GM18526 (cell line): ENCODE results near the gene TUBB.

Experiments used
- POLR2A ChIP-seq: IDR thresholded peaks from 3 replicates; pipeline ENCODE4 v1.6.1; 2011; ENCODE audit not compliant: insufficient read length; ENCODE audit errors: extremely low read depth

TUBB gene

DNA sequence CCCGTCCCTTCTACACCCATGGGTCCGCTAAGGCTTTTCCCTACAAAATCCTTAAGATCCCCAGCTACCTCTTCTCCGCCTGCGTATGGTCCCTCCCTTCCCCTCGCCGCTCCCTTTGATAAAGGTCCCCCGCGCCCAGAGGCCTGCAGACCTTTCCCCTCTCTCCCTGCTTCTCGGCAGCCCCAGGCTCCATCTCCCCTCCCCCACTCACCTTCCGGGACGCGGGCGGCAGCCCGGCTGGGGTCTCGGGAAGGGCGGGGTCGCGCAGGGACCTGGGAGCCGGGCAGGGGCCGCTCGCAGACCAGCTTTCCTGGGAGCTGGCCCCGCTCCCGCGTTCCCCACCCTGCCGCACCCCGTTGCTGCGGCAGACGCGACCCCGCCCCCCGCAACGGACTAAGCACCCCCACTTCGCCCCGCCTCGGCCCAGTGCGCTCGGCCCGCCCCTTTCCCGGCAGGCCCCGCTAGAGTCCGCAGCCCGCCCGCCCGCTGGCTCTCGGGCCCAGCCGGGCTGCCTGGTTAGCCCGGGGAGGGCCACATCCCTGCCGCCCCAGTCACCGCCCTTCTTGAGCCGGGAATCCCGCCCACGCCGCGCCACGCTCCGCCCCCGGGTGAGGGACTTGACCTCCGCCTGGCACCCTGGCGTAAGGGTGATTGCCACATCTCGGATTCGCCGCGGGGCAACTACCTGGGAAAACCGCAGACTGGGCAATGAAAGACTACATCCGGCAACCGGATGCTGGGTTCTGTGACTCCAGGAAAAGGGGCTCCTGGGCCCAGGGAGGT lies 22.4 kb downstream of the TUBB start, which contains the start of gene FLOT1:
Gene FLOT1, minus strand, starts transcription at position 372 of the 783 bp plus-strand sequence. CDS start 498 bp downstream, outside the sequence.
- peak; percentile 68 for TF ChIP-seq POLR2A

DNA sequence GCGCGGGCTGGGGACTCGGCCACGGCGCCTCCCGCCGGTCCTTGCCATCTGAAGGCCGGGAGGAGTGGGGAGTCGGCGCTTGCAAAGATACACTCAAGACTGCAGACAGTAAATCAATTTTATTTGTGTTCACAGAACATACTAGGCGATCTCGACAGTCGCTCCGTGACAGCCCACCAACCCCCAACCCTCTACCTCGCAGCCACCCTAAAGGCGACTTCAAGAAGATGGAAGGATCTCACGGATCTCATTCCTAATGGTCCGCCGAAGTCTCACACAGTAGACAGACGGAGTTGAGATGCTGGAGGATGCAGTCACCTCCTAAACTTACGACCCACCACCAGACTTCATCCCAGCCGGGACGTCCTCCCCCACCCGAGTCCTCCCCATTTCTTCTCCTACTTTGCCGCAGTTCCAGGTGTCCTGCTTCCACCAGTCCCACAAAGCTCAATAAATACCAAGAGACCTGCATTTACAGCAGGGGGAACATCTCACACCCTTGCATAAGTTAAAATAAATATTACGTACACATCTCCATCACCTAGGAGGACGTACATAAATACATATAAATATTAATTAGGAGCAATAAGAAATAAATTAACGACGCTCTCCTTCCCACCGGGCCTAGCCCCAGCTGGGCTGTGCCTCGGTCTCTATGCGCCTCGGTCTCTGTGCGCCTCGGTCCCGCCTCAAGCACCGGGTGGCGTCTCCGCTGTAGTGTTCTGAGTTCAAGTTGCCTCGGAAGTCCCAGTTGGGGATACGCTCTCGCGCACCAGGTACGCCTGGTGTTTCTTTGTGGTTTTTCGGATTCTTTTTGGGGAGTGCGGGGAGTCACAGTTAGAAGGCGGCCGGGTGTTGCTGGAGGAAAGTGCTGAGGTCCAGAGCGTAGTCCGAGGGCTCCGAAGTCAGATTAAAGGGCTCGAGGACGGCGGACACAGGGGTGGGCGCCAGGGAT lies 23.2 kb downstream of the TUBB start:
- TF ChIP-seq POLR2A, result peak; percentile 24

DNA sequence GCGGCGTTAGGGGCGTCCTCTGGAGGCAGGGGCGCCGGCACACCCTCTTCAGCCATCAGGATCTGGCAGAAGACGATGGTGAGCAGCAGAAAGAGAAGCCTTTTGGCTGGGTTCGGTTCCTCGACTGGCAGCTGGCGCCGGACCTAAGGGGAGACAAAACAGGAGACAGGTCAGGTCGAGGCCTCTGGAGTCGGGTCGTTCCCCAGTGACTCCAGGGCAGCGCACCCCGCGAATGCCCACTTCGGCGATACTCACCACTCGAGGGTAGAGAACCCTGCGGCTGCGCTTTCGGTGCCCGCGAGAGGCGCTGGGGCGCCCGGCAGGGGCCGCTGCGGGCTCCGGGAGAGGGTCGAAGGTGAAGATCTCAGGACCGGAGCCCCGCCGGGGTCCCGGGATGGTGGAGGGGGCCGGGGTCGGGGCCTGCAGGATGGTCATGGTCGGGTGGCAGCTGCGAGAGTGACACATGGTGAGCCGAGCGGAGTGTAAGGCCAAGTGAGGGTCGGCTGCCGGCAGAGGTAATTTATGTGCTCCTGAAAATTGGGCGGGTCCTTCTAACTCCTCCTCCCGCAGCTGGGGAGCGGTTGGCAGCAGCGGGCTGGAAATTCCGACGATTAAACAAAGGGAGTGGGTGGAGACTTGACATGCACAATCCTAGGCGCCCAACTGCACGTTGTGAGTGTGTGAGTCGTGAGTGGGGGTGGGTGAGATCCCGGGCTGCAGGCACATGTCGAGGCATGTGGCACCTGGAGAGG lies 24.1 kb downstream of the TUBB start, which contains the start of gene IER3:
Gene IER3, minus strand, starts transcription at position 494 of the 752 bp plus-strand sequence. Its CDS starts 29 bp downstream, at position 465.
- peak; percentile 99 for TF ChIP-seq POLR2A

DNA sequence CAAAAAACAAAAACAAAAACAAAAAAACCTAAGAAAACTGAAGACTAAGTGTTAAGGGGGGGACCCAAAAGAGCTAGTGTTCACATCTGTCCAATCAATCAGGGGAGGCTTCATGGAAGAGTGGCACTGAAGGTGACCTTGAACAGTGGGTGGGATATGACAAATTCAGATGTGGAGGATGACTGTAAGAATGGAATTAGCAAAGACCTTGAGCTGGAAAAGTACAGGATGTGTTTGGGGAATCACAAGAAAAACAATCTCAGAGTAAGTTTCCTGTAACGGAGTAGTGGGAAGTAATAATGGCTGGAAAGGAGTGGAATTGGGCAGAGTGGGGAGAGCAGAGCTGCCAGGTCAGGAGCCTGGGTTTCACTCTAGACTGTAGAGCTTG lies 27.1 kb downstream of the TUBB start:
- TF ChIP-seq POLR2A, result no peak

DNA sequence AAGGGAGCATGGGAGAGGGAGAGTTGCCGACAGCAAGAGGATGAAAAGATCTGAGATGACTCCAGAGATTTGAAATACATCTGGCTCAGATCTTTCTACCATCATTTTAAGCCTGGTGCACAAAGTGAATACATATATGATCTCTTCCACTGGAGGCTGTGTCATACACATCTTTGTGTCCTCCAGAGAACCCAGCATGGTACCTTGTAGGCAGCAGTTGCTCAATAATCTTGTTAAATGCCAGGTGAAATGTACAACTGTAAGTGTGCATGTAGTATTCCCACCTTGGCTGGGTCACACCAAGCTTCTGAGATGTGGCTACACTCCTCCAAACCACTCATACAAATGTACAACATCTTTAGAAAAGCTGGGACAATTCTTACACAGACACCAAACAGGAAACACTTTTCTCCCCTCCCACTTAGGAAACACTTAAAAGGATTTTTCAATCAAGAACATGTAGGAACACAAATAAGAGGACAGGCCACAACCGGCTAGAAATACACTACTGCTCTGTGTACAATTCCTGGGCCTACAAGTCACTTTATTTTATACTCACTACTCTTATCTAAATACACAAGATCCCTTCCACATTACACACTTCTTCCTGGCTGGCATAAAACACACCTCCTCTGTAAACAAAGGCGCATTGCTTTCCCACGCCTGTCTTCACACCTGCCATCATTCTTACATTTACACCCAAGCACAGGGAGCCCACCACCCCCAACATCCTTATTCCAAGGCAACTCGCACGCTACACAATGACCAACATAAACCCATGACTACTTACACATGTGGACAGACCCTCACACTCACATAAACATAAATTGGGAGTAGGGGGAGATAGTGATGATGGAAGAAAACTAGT lies 28.0 kb downstream of the TUBB start:
- no peak for TF ChIP-seq POLR2A

DNA sequence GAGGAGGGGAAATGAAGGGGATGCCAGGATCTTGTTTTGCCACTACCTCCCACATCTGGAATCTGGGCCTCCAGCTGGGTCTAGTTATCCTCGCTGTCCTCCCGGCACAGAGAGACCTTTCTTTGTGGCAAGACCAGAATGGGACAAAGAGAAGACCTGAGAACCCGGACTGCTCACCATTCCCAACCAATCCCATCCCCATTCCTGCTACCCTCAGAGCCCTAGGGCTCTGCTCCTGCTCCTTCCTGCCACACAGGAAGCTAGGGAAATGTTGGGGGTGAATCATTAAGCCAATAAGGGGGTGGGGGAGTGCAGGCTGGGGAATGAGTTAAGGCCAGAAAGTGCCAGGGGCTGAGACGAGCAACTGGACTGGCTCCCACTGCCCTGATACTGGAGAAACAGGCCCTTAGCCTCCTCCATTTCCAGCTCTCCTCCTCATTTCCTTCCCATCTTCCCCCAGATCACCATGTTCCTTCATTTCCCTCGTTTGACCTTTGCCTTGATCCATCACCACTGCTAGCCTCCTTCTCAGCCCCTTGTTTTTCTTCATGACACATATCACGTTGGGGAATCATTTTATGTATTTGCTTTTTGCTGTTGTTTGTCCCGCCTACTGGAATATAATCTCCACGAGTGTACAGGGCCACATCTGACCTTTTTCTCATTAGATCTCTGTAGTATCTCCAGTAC lies 28.8 kb downstream of the TUBB start:
- no peak for TF ChIP-seq POLR2A

DNA sequence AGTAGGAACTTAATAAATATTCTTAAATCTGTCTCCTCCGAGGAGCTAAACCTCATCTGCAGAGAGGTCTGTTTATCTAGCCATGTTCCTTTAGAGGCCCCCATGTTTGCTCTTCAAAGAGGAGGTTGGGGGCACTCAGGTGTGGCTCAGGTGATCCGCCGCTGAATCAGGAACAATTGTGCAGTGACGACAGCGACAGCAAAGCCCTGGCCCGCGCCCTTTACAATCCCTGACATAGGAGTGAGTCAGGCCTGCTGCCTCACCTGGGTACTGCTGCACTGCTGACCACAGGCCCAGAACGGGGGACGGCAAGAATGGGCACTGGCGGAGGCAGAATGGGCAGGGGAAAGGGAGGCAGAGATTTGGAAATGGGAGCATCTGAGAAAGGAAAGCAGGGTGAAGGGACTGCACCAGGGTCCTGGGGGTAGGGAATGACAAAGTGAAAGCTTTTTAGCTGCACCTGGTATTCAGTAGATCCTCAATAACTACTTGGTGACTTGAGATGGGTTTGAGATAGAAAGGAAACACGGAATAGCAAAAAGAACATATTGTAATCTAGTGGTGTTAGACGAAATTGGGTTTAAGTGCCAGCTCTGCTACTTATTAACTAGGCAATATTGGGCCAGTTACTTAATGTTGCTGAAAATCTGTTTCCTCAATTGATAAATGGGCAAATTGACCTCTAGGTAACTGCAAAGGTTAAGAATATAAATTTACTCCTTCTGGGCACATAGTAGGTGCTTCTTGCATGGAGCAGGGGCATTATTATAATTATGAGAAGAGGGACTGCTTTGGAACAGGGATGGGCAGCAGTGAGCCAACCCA lies 29.6 kb downstream of the TUBB start:
- no peak for TF ChIP-seq POLR2A

DNA sequence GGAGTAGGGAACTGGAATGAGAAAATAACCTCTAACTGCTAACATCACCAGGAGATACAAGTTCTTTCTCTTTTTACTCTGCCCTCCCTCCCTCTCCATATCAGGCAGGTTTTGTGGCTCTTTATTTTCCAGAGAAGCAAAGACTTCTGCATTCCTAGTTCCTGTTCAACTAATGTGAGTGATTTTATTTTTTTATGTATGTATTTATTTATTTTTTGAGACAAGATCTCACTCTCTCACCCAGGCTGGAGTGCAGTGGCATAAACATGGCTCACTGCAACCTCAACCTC lies 30.2 kb downstream of the TUBB start:
- TF ChIP-seq POLR2A, result no peak

DNA sequence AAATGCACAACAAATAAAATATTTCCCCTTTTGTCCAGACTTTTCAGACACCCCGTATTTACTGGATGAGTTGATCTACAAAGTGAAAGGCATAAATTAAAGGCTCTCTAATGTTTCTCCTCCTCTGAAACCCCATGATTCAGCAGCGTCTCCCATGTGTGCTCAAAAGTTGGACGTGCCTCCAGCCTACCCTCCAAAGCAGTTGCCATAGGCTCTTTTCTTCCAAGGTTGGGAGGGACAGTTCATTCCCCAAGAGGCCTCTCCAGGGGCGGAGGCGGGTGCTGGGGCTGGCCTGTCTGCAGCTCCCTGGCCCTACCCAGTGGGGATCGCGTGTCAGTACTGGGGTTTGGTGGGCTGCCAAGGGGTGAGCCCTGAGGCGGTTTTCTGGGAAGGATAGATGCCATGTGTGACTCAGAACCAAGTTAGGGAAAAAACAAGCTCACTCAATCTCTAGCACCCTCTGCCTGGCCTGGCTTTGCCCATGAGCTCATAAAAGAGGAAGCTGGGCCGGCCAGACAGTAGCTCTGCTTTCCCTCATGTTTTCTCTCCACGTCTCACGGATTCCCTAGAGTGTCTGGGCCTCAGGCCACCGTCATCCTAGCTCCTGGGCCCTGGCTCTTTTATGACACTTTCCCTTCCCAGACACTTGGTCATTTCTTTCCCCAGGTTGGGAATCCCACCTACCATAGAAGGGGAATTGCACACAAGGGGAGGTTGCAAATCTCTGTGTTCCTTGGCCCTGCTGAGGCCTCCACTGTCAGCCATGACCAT lies 32.2 kb downstream of the TUBB start:
- no peak for TF ChIP-seq POLR2A

DNA sequence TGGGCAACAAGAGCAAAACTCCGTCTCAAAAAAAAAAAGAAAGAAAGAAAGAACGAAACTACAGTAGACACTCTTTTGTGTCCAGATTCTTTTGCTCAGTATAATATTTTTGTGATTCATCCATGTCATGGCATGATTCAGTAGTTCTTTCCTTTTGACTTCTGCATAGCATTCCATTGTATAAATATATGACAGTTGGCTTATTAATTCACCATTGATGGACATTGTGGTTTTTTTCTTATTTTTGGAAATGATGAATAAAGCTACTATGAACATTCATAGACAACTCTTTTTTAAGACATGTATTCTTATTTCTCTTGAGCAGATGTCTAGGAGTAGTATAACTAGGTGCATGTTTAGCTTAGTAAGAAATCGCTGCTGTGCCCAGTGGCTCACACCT lies 34.5 kb downstream of the TUBB start:
- TF ChIP-seq POLR2A, result no peak

DNA sequence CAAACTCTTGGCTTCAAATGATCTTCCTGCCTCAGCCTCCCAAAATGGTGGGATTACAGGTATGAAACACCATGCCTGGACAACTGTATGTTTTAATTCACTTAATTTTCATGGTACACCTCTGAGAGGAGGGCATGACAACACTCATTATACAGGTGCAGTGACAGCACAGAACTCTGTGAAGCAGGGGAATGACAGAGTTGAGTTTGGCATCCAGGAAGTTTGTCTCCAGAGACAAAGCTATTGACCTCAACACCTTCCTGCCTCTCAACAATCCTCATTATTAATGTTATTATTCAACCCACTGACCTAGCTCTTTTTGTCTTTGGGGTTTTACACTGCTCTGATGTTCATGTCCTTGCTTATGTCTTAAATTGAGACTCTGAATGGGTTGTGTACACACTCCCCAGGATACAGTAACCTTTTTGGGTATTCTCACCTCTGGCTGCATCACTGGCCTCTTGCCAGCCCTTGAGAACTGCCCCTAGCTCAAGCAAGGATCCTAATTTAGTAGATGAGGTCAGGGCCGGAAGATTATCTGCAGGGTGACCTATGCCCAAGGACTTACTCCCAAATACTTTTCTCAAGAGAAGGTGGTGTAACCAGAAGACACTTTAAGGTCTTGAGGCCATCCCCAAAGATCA lies 37.2 kb downstream of the TUBB start:
- no peak for TF ChIP-seq POLR2A
